ENCODE measurements around the gene ABCC4.
"Not testable (repeated sequence)": the region's sequence is repeated elsewhere in the genome, so short reads cannot be mapped to it uniquely, and the experiment has no call there.

Gene ABCC4

DNA sequence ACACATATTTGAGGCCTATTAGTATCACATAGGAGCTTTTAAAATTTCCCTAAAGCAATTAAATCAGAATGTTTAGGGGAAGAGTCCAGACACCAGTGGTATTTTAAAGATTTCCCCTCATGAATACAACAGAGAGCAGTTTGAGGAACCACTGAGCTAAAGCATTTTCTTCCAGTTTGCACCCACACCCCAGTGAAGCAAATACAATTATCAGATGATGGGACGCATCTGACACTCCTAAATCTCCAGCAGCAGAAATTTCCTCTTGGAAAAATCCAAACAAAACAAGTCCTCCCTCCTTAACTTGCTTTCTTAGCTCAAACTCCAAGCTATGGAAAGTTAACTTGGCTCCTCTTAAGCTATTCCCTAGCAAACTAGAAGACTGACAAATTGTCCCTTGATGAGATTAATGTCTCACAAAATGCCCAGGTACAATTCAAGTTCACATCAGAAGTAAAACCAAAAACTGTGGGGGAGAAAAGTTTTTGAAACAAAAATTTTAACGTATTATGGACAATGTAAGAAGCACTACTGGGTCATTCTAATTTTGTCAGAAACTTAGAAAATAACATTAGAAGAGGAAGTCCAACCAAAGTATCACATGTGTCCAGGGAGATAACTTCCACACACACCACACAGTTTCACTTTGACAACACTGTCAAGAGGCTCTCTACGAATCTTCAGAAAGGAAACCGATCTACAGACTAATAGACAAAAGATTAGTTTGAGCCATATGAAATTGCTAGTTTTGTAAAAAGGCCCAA, 74.1 kb downstream of the ABCC4 start:
- no peak for DNase-seq

DNA sequence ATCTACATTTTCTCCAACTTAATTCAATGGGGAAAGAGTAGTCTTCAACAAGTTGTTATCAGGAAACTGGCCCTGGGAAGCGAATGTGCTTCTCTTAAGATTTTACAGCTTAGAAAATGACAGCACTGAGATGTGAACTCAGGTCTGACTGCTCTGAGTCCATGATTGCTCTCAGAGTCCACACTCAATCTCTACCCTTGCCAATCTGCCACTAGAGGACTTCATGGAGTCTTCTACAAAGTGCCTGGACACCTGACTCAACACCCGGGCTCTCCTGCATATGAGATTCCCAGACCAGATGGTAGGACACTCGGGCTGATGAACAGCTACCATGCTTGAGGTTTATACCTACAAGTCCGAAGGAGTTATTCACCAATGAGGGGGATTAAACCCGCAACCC, 74.8 kb downstream of the ABCC4 start:
- no peak for DNase-seq

DNA sequence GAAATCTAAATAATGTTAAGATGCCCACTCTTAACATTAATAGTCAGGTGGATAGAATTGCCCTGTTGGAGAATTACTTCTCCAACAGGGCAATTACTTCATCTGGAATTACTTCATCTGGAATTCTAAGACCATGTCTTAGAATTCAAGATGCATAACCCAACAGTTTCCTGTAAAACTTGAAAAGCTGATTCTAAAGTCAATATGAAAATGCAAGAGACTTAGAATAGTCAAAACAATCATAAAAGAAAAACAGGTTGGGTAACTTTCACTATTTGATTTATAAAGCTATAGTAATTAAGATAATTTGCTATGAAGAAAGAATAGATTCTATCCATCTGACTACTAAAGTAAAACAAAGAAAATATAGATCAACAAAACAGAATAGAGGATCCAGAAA, 75.2 kb downstream of the ABCC4 start:
- no peak for DNase-seq

DNA sequence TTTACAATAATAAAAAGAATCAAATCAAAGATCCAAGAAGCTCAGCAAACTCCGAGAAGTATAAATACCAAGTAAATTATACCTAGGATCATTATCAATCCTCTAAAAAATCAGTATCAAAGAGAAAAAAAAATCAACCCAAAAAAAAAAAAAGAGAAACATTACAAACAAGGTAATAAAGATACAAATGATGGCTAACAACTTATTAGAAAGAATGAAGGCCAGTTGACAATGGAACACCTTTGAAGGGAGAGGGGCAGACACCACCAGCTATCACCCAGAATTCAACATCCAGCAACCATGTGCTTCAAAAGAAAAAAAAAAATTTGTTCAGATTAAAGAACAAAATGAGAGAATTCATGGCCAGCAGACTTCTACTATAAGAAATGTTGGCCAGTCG, 77.2 kb downstream of the ABCC4 start:
- DNase-seq, result no peak

DNA sequence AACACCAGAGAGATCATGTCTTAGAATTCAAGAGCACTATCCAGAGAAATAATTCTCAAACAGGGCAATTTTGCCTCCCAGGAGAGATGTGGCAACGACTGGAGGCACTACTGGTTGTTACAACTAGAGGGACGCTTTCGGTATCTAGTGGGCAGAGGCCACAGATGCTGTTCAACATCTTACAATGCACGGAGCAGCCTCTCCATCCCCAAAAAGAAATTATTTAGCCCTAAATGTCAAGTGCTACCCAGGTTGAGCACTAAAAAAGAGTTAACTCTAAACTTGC, 78.6 kb downstream of the ABCC4 start:
- DNase-seq, result no peak

DNA sequence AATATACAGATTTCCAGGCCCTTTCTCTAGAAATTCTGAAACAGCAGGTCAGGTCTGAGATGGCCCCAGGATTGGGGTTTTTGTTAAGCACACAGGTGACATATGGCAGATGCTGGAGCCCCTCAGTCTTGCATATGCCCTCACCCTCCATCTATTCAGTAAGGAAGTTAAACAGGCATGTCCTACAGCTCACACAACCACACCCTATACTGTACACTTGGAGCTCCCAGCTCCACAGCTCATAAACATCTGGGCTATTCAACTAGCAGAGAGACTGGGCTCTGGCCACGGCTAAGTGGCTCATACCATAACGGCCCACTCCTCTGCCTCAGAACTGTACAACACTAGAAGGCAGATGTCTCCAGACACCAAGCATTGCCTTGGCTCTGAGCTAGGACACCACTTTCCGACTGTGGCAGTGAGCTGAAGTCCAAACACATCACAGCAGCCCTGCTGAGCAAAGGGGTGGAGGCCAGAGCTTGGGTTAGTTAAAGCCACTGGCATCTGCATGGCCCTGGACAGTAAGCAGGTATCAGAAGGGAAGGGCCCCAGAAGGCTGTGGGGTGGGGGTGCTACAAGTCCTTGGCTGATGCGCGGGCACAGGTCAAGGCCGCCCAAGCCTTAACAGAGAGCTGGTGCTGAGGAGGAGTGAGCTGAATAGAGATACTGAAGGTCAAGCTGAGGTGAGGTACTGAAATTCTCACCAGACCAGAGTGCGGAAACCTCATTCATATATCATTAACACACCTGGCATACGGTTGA, 79.1 kb downstream of the ABCC4 start:
- DNase-seq, result no peak

DNA sequence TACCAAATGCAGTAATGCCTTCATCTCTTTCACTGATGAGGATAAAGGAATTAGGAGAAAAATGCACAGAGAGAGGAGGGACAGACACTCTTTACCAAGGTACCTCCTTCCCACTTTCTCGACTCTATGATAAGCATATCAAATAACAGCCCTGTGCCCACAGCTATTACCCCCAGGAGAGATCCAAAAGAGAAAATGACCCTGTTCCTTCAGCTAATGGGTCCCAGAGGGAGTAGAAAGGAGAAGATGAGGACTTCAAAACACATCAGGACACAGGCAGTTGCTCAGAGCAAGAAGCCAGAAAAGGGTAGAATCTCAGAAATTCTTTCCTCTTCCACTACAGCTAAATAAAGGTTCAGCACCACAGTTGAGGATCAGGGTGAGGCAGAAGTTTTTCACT, 80.6 kb downstream of the ABCC4 start:
- no peak for DNase-seq

DNA sequence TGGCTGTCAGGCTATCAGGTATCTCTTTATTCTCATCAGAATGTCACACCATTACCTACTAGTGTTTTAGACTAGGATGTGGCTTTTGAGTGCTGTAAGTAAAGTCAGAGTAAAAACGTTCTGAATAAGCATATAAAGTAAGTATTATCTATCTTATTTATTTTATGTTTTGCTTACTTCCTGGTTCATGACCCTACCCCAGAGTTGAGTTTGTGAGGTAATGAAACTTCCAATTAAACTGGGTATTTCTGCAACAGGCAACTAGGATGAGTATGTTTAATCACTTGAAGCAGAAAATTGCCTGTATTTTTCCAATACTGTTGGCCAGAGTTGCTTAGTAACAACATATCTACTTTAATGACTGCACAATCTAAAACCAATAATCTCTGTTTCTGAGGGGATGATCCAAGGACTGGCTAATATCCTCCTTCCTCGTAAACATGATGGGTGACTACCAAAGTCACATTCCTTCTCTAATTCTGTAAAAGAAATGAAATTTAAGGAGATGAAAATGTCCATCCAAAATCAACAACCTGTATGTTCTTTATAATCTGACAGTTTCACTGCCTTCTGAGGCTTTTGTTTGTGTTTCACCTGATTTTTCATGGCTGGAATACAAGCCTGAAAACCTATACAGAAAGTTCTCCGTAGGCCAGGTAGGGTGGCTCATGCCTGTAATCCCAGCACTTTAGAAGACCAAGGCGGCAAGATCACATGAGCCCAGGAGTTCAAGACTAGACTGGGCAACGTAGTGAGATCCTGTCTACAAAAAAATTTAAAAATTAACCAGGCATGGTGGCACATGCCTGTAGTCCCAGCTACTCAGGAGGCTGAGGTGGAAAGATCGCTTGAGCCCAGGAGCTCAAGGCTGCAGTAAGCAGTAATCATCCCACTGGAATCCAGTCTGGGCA, 83.1 kb downstream of the ABCC4 start:
- no peak for DNase-seq

DNA sequence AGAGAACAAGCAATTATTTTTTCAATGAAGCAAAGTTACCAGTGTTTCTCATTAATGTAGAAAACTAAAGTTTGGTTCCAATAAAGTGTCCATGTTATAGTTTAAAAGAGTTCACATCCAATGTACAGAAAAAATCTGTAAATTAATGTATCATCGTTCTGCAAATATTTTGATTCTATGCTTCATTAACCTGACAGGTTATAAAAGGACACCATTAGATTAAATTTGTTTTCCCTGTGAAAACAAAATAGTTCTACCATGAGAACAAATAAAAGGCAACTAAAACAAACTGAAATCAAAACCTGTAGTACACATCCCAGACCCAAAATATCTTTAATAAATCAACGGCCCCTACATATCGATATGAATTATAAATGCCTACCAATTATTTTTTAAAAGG, 85.1 kb downstream of the ABCC4 start:
- no peak for DNase-seq

DNA sequence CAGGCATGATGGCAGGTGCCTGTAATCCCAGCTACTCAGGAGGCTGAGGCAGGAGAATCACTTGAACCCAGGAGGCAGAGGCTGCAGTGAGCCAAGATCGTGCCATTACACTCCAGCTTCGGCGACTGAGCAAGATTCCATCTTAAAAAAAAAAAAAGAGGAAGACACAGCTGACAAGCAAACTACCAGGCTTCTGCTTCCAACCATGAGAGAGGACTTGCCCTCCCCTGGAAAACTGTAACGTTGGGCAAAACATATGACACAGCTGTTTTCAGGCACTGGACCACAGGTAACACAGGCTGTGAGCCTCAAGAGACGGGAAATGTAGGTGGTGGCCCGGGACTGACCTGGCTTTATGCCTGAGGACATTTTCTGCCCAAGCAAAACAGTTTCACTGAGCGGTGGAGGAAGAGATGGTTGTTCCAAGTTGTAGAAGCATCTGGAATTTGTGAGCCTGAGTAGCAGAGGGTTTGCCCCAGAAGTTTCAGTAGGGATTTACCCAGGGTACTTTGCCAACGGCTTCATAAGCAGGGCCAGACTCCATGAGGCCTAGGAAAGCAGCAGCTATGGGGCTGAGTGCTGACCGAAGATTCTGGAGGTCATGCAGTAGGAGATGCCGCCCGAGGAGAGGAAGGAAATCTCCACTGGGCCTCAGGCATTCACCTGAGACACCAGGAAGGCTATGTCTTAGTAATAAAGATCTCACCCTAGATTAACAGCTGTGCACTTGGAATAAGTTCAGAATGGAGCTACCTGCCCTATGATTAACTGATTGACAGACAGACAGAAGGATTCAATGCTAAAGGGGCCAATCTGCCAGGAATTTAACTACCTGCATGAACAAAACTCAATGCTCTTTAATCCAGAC, 88.0 kb downstream of the ABCC4 start:
- no peak for DNase-seq

DNA sequence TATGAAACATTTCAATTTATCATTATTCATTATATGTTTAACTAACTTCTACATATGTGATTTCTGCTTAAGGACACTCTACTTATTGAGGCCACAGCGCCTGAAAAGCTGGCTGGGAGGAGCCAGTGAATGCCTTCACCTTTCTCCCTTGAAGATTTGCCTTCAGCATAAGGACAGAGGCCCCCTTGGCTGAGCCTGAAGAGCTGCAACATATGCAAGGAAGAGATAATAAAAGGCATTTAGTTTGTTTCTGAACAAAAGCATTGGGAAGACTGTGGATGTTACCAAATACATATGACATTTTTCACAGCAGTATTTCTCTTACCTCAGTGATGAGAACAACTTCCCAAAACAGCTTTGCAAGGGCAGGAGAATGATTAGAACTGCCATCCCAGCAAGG, 92.1 kb downstream of the ABCC4 start:
- DNase-seq, result no peak

DNA sequence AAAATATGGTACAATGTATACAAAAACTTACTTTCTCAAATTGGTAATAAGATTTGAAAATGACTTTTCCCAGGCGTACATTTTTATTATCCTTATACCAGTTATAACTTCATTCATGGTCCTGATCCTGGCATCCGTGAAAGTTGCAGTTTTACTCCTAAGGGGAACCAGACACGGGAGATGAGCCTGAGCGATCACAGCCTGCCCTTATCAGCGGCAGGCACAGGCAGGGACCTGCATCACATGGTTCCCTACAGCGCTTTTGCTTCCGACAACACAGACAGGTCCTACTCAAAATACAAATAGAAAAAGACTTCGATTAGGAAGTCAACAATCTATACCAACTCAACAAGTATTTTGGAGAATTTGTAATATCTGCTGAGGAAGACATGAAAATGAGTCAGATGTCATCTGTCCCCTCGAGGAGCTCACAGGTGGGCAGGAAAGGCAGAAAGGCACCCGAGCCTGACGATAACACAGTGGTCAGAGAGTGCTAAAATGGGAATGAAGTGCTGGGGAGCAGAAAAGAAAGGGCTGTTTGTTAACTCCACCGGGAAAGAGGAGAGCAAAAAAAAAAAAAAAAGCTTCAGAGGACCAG, 93.4 kb downstream of the ABCC4 start:
- DNase-seq, result no peak

DNA sequence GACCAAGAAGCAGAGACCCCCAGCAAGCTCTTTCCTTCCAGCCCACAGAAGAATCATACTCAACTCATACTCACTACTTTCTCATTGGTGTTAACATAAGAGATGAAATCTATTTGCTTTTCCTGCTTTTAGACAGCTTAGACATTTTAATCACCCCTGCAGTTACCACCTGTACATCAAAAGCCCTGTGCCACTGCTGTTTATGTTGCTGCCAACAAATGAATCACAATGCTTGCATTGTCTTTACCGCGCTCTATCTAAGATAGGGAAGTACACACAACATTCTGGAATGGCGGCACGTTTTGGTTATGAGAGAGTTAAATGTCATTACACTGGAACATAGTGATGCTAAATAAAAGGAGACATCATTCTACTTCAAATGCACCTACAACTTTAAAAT, 95.1 kb downstream of the ABCC4 start:
- no peak for DNase-seq

DNA sequence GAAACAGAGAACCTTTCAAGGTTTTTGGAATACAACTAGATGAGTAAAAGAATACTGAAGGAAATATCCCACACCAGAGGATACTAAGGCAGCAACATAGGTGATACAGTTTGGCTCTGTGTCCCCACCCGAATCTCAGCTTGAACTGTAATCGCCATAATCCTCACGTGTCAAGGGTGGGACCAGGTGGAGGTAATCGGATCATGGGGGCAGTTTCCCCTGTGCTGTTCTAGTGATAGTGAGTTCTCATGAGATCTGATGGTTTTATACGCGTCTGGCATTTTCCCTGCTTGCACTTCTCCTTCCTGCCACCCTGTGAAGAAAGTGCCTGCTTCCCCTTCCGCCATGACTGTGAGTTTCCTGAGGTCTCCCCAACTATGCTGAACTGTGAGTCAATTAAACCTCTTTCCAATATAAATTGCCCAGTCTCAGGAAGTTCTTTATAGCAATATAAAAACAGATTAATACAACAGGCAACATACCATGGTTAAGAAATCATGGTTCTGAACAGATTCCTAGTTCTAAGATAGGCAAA, 97.0 kb downstream of the ABCC4 start:
- DNase-seq, result no peak

DNA sequence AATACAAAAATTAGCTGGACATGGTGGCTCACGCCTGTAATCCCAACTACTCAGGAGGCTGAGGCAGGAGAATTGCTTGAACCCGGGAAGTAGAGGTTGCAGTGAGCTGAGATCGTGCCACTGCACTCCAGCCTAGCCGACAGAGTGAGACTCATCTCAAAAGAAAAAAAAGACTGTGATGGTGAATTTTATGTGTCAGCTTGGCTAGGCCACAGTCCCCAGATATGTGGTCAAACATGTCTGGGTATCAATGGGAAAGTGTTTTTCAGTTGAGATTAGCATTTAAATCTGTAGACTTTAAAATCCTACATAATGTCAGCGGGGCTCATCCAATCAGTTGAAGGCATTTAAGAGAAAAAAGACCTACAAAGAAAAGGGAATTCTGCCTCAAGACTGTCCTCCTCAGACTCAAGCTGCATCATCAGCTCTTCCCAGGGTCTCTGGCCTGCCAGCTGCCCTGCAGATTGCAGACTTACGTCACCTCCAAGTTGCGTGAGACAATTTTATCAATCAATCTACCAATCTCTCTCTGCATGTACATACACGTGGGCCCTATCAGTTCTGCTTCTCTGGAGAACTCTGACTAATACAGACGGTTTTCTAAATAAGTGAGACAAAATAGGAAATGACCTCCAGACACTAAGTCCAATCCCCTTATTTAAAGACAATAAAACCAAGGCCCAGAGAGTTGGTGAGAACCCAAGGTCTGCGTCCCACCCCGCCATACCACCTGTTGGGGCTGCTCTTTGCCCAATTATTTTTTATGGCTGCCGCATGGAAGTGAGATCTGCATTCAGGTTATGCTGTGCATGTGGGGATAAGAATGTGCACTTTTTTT, 99.2 kb downstream of the ABCC4 start:
- DNase-seq, result peak; percentile 71

DNA sequence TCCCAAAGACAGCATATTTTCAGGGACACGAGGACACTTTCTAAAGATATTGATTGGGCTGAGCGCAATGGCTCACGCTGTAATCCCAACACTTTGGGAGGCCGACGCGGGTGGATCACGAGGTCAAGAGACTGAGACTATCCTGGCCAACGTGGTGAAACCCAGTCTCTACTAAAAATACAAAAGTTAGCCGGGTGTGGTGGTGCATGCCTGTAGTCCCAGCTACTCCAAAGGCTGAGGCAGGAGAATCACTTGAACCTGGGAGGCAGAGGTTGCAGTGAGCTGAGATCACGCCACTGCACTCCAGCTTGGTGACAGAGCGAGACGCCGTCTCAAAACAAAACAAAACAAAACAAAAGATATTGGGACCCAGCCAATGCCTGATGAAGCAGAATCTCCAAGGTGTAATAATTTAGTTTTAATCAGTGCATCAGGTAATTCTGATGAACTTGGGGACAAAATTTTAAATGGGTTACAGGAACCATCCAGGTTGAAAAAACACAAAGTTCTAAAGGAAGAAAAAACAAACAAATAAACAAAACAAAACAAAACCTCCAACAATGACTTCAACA, 100.8 kb downstream of the ABCC4 start:
- DNase-seq, result not testable (repeated sequence)

DNA sequence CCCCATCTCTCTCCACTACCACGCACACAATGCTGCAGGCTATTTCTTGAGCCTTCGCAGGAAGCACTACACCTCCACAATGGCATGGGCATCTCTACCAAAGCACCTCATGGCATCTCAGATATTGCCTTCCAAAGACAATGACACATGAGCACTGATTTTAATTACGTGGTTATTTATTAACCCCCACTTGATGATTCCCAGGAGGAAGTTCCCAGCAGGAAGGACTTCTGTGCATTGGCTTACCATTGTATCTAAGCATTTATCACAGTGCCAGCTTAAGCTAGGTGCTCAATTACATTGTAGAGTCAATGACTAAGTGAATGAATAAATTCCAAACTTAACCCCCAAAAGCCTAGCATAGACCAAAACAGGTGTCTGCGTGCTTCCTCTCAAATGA, 101.4 kb downstream of the ABCC4 start:
- no peak for DNase-seq

DNA sequence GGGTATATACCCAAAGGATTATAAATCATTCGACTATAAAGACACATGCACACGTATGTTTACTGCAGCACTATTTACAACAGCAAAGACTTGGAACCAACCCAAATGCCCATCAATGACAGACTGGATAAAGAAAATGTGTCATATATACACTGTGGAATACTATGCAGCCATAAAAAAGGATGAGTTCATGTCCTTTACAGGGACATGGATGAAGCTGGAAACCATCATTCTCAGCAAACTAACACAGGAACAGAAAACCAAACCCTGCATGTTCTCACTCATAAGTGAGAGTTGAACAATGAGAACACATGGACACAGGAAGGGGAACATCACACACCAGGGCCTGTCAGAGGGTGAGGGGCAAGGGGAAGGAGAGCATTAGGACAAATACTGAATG, 102.6 kb downstream of the ABCC4 start:
- DNase-seq, result not testable (repeated sequence)

DNA sequence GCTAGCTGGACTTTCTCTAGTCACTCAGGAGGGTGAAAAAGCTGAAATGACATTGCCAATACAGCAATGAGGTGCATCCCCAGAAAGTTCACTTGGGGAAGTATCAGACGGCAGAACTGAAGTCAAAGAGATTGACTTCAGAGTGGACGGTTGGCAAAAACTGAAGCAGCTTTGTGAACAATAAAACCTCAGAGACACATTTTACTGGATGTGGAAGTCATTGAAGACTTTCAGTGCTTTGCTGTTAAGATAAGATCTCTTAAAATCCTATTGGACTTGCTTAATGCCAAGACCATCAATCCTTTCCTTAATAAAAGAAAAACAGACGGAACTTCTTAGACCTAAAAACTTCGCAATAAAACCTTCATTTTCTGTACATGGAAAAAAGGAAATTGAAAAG, 103.7 kb downstream of the ABCC4 start:
- no peak for DNase-seq

DNA sequence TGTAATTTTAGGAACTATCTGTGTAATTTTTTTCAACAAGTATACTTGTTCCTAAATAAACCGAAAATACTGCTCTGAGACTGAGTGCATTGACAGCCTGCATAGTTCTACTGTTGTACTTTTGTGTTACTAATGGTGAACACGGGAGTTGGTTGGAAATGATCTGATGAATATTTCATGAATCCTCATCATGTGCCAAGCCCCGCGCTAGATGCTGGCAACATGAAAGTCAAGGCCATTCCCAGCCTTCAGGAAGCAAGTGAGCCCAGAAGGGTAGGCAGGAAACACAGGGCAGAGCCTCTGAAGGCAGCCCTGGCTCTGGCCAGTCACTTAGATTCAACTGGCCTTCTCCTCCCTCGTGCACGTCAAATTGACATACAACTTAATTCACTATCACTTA, 106.1 kb downstream of the ABCC4 start:
- DNase-seq, result no peak
